GM10847 (cell line): Measurements from ENCODE around the gene EWSR1.

Experiments used
- POLR2A ChIP-seq: IDR thresholded peaks from 2 replicates; pipeline ENCODE4 v1.6.1; 2011; ENCODE audit not compliant: insufficient read length; ENCODE audit errors: extremely low read depth

Gene EWSR1

DNA sequence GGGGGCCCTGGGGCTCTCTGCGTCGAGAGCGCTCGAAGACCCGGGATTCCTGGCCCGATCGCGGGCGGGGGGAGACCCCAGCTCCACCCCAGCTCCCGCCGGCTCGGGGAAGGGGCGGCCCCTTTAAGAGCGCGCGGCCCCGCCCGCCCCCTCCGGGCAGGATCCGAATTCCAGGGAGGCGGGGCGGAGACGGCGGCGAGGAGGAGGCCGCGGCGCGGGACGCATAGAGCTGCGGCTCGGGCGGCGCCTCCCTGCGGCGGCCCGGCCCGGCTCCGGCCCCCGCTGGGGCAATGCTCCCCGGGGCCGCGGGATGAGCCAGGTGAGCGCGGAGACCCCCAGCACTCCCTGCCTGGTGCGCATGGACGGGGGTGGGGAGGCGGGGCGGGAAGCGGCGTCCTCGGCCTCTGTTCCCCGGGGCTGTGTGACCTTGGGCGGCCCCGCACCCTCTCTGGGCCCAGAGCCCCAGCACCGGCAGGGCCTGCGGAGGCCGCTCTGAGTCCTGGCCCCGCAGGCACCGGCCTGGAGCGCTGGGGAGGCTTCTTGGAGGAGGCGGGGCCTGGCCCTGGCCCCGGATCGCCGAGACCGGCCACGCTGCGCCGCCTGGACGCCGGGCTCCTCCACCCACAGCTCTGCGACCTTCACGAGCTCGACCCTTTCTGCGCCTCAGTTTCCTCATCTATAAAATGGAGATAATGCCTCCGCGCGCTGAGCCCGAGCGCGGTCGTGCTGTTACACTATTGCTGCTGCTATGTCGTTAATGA lies 38.9 kb downstream of the EWSR1 start:
- no peak for TF ChIP-seq POLR2A

- TF ChIP-seq POLR2A: no peak
These were observed 39.6 kb downstream of the EWSR1 start for GRCh38 chr22:29307596-29308147.

DNA sequence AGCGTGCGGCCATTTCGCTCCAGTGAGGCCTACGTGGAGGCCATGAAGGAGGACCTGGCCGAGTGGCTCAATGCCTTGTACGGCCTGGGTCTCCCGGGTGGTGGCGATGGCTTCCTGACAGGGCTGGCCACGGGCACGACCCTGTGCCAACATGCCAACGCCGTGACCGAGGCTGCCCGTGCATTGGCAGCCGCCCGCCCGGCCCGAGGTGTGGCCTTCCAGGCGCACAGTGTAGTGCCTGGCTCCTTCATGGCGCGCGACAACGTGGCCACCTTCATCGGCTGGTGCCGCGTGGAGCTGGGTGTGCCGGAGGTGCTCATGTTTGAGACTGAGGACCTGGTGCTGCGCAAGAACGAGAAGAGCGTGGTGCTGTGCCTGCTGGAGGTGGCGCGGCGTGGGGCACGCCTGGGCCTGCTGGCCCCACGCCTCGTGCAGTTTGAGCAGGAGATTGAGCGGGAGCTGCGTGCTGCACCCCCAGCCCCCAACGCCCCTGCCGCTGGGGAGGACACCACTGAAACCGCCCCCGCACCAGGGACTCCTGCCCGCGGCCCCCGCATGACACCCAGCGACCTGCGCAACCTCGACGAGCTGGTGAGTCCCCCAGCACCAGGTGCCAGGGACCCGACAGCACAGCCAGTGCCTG lies 40.2 kb downstream of the EWSR1 start:
- no peak for TF ChIP-seq POLR2A

GRCh38 chr22:29308791-29309262 lies 40.8 kb downstream of the EWSR1 start:
- no peak for TF ChIP-seq POLR2A

GRCh38 chr22:29309332-29310064 lies 41.4 kb downstream of the EWSR1 start:
- TF ChIP-seq POLR2A: no peak

DNA sequence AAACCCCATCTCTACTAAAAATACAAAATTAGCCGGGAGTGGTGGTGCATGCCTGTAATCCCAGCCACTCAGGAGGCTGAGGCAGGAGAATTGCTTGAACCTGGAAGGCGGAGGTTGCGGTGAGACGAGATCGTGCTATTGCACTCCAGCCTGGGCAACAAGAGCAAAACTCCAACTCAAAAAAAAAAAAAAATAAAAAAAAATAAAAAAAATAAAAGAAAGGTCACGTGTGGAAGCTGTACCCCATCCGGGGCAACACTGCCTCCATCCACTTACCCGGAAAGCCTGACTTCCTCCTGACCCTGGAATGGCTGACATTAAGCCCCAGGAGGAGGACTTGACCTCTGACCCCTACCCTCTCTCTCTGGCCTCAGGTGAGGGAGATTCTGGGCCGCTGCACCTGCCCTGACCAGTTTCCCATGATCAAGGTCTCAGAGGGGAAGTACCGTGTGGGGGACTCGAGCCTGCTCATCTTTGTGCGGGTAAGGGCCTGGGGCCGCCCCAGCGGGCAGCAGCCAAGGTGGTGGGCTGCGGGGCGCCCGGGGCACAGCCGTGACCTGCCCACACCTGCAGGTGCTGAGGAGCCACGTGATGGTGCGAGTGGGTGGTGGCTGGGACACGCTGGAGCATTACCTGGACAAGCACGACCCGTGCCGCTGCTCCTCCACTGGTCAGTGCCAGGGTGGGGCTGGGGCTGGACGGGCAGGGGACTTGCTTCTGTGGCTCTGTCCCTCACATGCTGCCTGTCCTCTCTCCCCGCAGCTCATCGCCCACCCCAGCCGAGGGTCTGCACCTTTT lies 42.2 kb downstream of the EWSR1 start:
- no peak for TF ChIP-seq POLR2A

DNA sequence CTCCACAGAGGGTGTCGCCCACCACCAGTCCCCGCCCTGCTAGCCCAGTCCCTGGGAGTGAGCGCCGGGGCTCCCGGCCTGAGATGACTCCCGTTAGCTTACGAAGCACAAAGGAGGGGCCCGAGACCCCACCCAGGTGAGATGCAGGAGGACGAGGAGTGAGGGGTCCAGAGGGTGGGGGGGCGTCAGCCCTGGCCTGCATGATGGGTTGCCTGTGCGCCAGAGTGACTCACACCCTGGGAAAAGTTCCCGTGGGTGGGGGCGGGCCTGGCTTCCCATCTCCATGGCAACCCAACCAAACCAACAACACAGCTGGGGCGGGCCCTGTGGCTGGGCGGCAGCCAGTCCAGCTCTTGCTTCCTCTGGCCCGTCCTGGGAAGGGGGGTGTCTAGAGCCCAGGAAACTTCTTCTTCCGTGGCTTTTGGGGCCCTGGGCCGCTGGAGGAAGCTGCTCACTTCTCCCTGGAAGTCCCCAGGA lies 42.8 kb downstream of the EWSR1 start:
- TF ChIP-seq POLR2A: no peak

GRCh38 chr22:29311464-29312217 lies 43.6 kb downstream of the EWSR1 start:
- no peak for TF ChIP-seq POLR2A

DNA sequence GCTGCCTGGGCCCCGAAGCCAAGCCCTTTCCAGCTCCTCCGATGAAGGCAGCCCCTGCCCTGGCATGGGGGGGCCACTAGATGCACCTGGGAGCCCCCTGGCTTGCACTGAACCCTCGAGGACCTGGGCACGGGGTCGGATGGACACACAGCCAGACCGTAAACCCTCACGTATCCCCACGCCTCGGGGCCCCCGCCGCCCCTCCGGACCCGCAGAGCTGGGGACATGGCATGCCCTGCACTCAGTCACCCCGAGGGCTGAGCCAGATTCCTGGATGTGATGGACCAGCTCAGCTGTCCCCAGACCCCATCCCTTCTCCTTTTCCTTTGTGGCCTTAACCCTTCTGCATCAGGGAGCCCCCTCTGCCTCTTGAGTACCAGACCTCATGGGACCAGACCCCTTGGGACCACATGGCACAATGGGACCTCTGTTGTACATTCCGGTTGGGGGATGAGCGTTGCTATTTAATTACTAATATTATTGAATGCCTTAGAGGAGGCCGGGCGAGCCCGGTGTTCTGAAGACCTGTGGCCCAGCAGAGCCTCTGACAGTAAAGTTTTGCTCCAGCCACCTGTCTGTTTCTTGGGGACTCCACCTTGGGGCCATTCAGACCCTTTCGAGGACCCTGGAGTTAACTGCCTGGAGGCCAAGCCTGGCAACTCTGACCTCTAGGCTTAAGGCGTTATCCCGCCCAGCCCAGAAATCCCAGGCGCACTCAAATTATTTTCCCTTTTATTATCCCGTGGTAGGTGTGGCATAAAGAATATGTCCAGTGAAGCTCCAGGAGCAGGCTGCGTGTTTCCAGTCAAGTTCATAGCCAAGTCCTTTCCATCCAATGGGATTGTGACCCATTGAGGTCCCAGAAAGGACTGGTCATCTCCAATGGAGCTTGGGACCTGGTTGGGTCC lies 44.4 kb downstream of the EWSR1 start:
- no peak for TF ChIP-seq POLR2A

- no peak for TF ChIP-seq POLR2A
These were observed 45.1 kb downstream of the EWSR1 start for GRCh38 chr22:29313126-29313575.

- no peak for TF ChIP-seq POLR2A
These were observed 45.8 kb downstream of the EWSR1 start for GRCh38 chr22:29313576-29314466.
